Measurements from ENCODE around the gene ZNF76.

Gene ZNF76

DNA sequence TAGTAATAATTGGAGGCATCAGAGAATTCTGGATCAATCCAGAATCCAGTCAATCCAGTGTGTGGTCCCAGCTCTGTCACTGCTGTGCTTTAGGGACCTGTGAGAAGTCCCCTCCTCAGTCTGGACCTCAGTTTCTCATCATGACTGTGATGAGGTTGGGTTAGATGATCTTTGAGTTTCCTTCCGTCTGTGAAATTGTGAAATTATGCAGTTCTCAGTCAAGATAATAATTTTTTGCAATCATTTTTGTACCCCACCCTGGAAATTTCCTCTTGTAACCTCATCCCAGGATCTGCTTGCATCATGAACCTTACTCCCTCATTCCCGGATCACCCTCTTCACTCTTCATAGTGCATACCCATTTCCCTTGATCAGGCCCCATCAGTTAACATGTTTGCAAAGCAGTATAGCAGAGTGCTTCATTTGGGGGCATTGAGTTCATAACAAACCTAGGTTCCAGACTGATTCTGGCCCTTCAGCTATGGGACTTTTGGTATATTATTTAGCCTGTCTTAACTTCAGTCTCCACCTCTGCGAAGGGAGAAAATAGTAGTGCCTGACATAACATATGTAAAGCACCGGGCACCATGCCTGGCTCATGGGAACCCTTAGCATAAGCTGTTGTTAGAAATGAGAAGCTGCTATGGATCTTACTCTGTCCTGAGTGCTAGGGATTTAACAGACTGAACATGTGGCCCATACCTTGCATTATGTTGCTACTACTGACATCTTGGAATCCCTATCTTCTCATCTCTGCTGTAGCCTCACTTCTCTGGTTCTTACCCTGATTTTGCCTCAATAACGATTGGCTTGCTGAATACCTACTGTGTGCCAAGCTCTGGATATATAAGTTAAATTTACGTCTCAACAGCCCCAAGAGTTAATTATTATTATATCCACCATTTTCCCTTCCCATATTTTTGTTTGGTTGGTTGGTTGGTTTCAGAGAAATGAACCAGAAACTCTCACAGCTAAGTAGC, 1.3 kb downstream of the ZNF76 start:
- TF ChIP-seq, protein P1, sequence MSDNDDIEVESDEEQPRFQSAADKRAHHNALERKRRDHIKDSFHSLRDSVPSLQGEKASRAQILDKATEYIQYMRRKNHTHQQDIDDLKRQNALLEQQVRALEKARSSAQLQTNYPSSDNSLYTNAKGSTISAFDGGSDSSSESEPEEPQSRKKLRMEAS (IDR thresholded peaks at IDR 0.05; ENCODE audit: low read depth, low read length) = no peak
- TF ChIP-seq CTCF (IDR thresholded peaks at IDR 0.05; ENCODE audit: low read depth, low read length) = no peak
- TF ChIP-seq MYC (IDR thresholded peaks at IDR 0.05; ENCODE audit: low read depth, low read length) = no peak
- TF ChIP-seq POLR2A (IDR thresholded peaks at IDR 0.05; ENCODE audit: extremely low read depth, insufficient read length) = no peak
- DNase-seq (ENCODE audit: low read depth) = no peak
- peak overlapping the region; percentile 81 for H3K4me3 ChIP-seq (ENCODE audit: low read depth, low read length)

GRCh38 chr6:35262596-35262995, 3.1 kb downstream of the ZNF76 start:
- DNase-seq (ENCODE audit: low read depth) = no peak
- no peak overlapping the region for H3K4me3 ChIP-seq (ENCODE audit: low read depth, low read length)
- no peak for TF ChIP-seq CTCF (IDR thresholded peaks at IDR 0.05; ENCODE audit: low read depth, low read length)

- no peak overlapping the region for H3K4me3 ChIP-seq (ENCODE audit: low read depth, low read length)
- no peak for DNase-seq (ENCODE audit: low read depth)
- TF ChIP-seq POLR2A (IDR thresholded peaks at IDR 0.05; ENCODE audit: extremely low read depth, insufficient read length) (no peak), CTCF (IDR thresholded peaks at IDR 0.05; ENCODE audit: low read depth, low read length) (no peak), MYC (IDR thresholded peaks at IDR 0.05; ENCODE audit: low read depth, low read length) (no peak)
- TF ChIP-seq, protein P1 (IDR thresholded peaks at IDR 0.05; ENCODE audit: low read depth, low read length) = no peak
Observed at GRCh38 chr6:35264550-35265274, 5.2 kb downstream of the ZNF76 start.

GRCh38 chr6:35265523-35265922, 6.0 kb downstream of the ZNF76 start:
- no peak overlapping the region for H3K4me3 ChIP-seq (ENCODE audit: low read depth, low read length)
- no peak for DNase-seq (ENCODE audit: low read depth)
- TF ChIP-seq MYC (IDR thresholded peaks at IDR 0.05; ENCODE audit: low read depth, low read length) (no peak), CTCF (IDR thresholded peaks at IDR 0.05; ENCODE audit: low read depth, low read length) (no peak), POLR2A (IDR thresholded peaks at IDR 0.05; ENCODE audit: extremely low read depth, insufficient read length) (no peak)
- TF ChIP-seq, protein P1 (IDR thresholded peaks at IDR 0.05; ENCODE audit: low read depth, low read length) = no peak

DNA sequence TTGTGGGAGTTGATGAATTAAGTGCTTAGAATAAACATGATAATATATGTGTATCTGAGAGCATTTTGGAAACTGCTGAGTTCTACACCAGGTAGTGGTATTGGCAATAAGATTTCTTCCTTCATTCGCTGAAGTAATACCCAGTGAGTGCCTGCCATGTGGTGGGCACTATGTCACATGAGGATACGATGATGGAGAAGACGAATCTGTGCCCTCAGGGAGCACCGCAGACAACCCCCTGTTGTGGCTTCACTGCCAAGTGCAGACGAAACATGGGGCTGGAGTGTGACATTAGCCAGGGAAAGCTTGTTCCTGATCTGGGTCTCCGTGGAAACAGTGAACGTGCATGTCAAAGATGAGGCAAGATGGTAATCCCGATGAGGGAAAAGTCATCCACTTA, 7.9 kb downstream of the ZNF76 start:
- TF ChIP-seq CTCF (IDR thresholded peaks at IDR 0.05; ENCODE audit: low read depth, low read length) (no peak), MYC (IDR thresholded peaks at IDR 0.05; ENCODE audit: low read depth, low read length) (no peak), POLR2A (IDR thresholded peaks at IDR 0.05; ENCODE audit: extremely low read depth, insufficient read length) (no peak)
- TF ChIP-seq, protein P1 (IDR thresholded peaks at IDR 0.05; ENCODE audit: low read depth, low read length) = no peak
- DNase-seq (ENCODE audit: low read depth) = no peak
- H3K4me3 ChIP-seq (ENCODE audit: low read depth, low read length) = no peak overlapping the region

Data from NB4 (cell line).